Measurements from ENCODE around the gene PPP1R7. TPM values are rescaled to one million over a fixed set of nuclear protein-coding genes. Genes with fewer than 3 reads are reported as not detected.

The PPP1R7 gene
- total RNA-seq, 1 experiment from 2014 or later: 49.1 TPM

DNA sequence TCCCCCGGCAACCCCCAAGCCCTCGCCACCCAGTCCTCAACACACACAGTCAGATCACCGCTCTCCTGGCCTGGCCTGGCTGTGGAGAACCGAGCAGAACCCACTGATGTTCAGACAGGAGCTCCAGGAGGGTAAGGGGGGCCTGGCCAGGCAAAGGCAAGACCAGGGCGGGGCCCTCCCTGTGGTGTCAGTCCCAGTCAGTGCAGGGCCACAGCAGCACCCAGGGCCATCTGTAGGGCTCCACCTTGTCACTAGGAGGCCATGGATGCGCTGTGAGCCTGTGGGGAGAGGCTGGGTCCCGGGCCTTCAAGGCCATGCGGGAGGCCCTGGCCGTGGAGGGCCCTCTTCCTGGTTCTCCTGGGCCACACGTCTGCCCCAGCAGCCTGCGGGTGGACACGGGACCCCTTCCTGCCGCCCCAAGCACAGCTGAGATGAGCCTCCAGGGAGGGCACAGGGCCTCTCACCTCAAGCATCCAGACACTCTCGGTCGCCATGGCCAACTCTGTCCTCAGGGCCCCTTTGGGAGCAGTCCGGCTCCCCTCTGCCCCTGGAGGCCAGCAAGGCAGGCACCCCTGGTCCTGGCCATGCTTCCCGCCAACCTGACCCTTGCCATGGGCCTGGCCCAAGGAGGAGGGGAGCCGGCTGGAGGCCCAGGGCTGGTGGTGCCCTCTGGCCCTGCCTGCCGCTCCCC, 40.2 kb downstream of the PPP1R7 start:
- Mint-ChIP-seq H3K4me1 (peaks cover 10% of the 10 kb centered on the region), H3K36me3 (no peaks in the 10 kb centered on the region), H3K27ac (no peak overlapping the region), H3K27me3 (ENCODE audit: low read depth) (no peaks in the 10 kb centered on the region), H3K4me3 (no peak overlapping the region), H3K9me3 (no peaks in the 10 kb centered on the region)
- no peak for ATAC-seq
- no peak for TF ChIP-seq PRRX2 (CRISPR knock-in tag; IDR thresholded peaks at IDR 0.05)
- no peak for TF ChIP-seq ZNF281 (CRISPR knock-in tag; IDR thresholded peaks at IDR 0.05)
- DNase-seq (ENCODE audit: low spot score): no peak
- ChIA-PET POLR2A (no interaction called here), CTCF (interaction anchor here (1.4 kb wide), 1 partner anchor 16 kb away, joined by 3 read pairs; no protein-coding TSS in a partner anchor)

DNA sequence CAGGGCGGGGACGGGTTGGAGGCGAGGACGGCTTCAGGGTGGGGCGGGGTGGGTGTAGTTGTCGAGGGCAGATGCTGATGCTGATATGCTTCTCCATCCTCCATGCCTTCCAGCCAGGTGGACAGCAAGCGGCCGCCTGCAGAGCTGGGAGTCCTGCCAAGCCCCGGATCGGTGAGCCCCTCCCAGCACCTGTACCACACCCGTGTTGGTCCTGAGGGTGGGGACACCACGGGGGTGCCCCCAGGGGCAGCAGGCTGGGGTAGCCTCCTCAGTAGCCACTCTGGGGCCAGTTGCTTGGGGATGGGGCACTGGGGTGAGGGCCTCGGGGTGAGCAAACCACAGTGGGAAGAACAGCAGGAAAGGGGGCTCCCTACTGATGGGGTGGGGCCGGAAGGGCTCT, 40.8 kb downstream of the PPP1R7 start:
- Mint-ChIP-seq H3K4me3 (no peak overlapping the region), H3K36me3 (no peaks in the 10 kb centered on the region), H3K9me3 (no peaks in the 10 kb centered on the region), H3K27ac (no peak overlapping the region), H3K27me3 (ENCODE audit: low read depth) (no peaks in the 10 kb centered on the region), H3K4me1 (peaks cover 10% of the 10 kb centered on the region)
- DNase-seq (ENCODE audit: low spot score): no peak
- ATAC-seq: no peak
- TF ChIP-seq GRHL2 (CRISPR knock-in tag; IDR thresholded peaks at IDR 0.05; ENCODE audit: insufficient replicate concordance, severe bottlenecking) (no peak), JUN (CRISPR knock-in tag; IDR thresholded peaks at IDR 0.05) (no peak)
- TF ChIP-seq, protein P1, sequence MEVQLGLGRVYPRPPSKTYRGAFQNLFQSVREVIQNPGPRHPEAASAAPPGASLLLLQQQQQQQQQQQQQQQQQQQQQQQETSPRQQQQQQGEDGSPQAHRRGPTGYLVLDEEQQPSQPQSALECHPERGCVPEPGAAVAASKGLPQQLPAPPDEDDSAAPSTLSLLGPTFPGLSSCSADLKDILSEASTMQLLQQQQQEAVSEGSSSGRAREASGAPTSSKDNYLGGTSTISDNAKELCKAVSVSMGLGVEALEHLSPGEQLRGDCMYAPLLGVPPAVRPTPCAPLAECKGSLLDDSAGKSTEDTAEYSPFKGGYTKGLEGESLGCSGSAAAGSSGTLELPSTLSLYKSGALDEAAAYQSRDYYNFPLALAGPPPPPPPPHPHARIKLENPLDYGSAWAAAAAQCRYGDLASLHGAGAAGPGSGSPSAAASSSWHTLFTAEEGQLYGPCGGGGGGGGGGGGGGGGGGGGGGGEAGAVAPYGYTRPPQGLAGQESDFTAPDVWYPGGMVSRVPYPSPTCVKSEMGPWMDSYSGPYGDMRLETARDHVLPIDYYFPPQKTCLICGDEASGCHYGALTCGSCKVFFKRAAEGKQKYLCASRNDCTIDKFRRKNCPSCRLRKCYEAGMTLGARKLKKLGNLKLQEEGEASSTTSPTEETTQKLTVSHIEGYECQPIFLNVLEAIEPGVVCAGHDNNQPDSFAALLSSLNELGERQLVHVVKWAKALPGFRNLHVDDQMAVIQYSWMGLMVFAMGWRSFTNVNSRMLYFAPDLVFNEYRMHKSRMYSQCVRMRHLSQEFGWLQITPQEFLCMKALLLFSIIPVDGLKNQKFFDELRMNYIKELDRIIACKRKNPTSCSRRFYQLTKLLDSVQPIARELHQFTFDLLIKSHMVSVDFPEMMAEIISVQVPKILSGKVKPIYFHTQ (CRISPR knock-in tag; IDR thresholded peaks at IDR 0.05): no peak
- ChIA-PET POLR2A (no interaction called here), CTCF (no interaction called here)

GRCh38 chr2:241193271-241193670, 43.0 kb downstream of the PPP1R7 start:
- DNase-seq (ENCODE audit: low spot score) (no peak), ATAC-seq (no peak)
- ChIA-PET CTCF (no interaction called here), POLR2A (no interaction called here)
- H3K4me3 Mint-ChIP-seq: no peak overlapping the region
- peaks cover 3% of the 10 kb centered on the region; the same call in 1 of the 2 replicates for H3K4me1 Mint-ChIP-seq
- H3K9me3 Mint-ChIP-seq: no peaks in the 10 kb centered on the region
- H3K27me3 Mint-ChIP-seq (ENCODE audit: low read depth): no peaks in the 10 kb centered on the region
- no peak overlapping the region for H3K27ac Mint-ChIP-seq
- no peaks in the 10 kb centered on the region for H3K36me3 Mint-ChIP-seq
- TF ChIP-seq ZNF219 (CRISPR knock-in tag; IDR thresholded peaks at IDR 0.05; ENCODE audit: borderline replicate concordance): no peak
- no peak for TF ChIP-seq ETV6 (CRISPR knock-in tag; IDR thresholded peaks at IDR 0.05)
- no peak for TF ChIP-seq GRHL2 (CRISPR knock-in tag; IDR thresholded peaks at IDR 0.05; ENCODE audit: insufficient replicate concordance, severe bottlenecking)

DNA sequence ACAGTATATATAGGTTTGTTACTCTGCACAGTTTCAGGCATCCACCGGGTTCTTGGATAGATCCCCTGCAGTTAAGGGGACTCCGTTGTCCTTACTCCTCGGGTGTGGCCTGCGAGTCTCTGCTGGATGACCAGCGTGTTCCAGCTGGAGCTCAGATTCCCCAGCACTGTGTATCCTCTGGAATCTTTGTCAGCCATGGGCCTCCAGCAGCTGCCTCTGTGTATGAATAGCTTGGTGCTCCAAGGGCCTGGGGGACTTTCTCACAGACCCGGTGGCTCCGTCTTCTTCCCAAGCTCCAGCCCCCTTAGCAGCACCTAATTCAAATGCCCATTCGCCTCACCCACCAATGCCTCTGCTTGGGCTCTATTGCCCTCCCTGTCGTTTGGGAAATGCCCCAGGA, 44.5 kb downstream of the PPP1R7 start:
- no peak overlapping the region for H3K27ac Mint-ChIP-seq
- no peaks in the 10 kb centered on the region for H3K36me3 Mint-ChIP-seq
- H3K4me1 Mint-ChIP-seq: 0 out of 2 replicates have a peak, but pooled peaks cover under 1% of the 10 kb centered on the region
- DNase-seq (ENCODE audit: low spot score): no peak
- no peak for ATAC-seq
- CTCF ChIA-PET: interaction anchor here (1.0 kb wide), 1 partner anchor 116 kb away, joined by 4 read pairs; no protein-coding TSS in a partner anchor
- POLR2A ChIA-PET: no interaction called here
- no peak for TF ChIP-seq CBFB (CRISPR knock-in tag; IDR thresholded peaks at IDR 0.05; ENCODE audit: low read depth)
- TF ChIP-seq FOXJ3 (CRISPR knock-in tag; IDR thresholded peaks at IDR 0.05; ENCODE audit: borderline replicate concordance): no peak
- H3K27me3 Mint-ChIP-seq (ENCODE audit: low read depth): no peaks in the 10 kb centered on the region
- no peaks in the 10 kb centered on the region for H3K9me3 Mint-ChIP-seq
- H3K4me3 Mint-ChIP-seq: no peak overlapping the region

All from WTC11 (cell line).